Gastrocnemius medialis (tissue), 4 donors: ENCODE measurements around the gene ITGA3. TPM values are rescaled to one million over a fixed set of nuclear protein-coding genes. Genes with fewer than 3 reads are reported as not detected.

Experiments
- ATAC-seq, 2 donors: fragments of 150-250 bp; one replicate each; pipeline ENCODE4 v1.9.1; 2016
- DNase-seq, 2 donors: peaks; one replicate each; pipeline ENCODE4 v3.0.0-alpha.2; 2019
- H3K27ac ChIP-seq, 4 donors: fragments of 200-600 bp; sonication (generic); 1 replicate in 1 of 4; 2 replicates in 3 of 4; pipeline ENCODE4 v1.5.1; 2016 to 2018; ENCODE audit warnings: mild to moderate bottlenecking in 2 of 4, moderate library complexity in 1 of 4
- H3K27me3 ChIP-seq, 3 donors: fragments of 200-600 bp; sonication (generic) in 2 of 3; 1 replicate in 1 of 3; 2 replicates in 2 of 3; pipeline versions ENCODE4 v1.5.1 to v1.6.0; 2016 to 2019; ENCODE audit warnings: mild to moderate bottlenecking in 1 of 3, moderate library complexity in 1 of 3
- H3K36me3 ChIP-seq, 2 donors: fragments of 200-600 bp; sonication (generic) in 1 of 2; one replicate each; pipeline ENCODE4 v1.5.1; 2017 to 2018
- H3K4me1 ChIP-seq, 2 donors: fragments of 200-600 bp; sonication (generic) in 1 of 2; one replicate each; pipeline ENCODE4 v1.5.1; 2016 to 2017; ENCODE audit warnings: mild to moderate bottlenecking in 2 of 2
- H3K4me3 ChIP-seq, 4 donors: fragments of 200-600 bp; sonication (generic) in 3 of 4; 1 replicate in 1 of 4; 2 replicates in 3 of 4; pipeline ENCODE4 v1.5.1; 2016 to 2019; ENCODE audit warnings: mild to moderate bottlenecking in 2 of 4
- H3K9me3 ChIP-seq, 3 donors: fragments of 200-600 bp; sonication (generic) in 2 of 3; 1 replicate in 1 of 3; 2 replicates in 2 of 3; pipeline ENCODE4 v1.5.1; 2016 to 2019
- POLR2A ChIP-seq, 2 donors: fragments of 450-650 bp; IDR thresholded peaks; one replicate each; pipeline ENCODE4 v1.6.1; 2017; ENCODE audit warnings: antibody characterized with exemption in 2 of 2, mild to moderate bottlenecking in 2 of 2, moderate library complexity in 2 of 2
- in situ Hi-C, 4 donors: fragments of 200-750 bp; cut with MboI; loops; one replicate each; pipeline versions ENCODE4 v1.15.0 to v1.8.0; 2017; ENCODE audit warnings: low sequenced_read_pairs in 4 of 4
- intact Hi-C: fragments of 100-400 bp; cut with DNase I; formaldehyde crosslinking; loops from one replicate; pipeline ENCODE4 v1.15.1; 2023; ENCODE audit warnings: low total_unique reads
- total RNA-seq, 4 donors: library from RNA; depleted of rRNA; stranded (reverse); fragments of >200 nt; gene quantifications; one replicate each; pipeline versions ENCODE4 v1.1.0 to v1.2.3, GENCODE V29; 2016
- TF ChIP-seq, protein P1 (sequence below), 5 experiments: fragments of 450-650 bp in 3 of 5; fragments of 200-600 bp in 2 of 5; sonication (generic) in 2 of 5; IDR thresholded peaks in 4 of 5; conservative IDR thresholded peaks in 1 of 5; 1 replicate in 4 of 5; 2 replicates in 1 of 5; pipeline ENCODE4 v1.5.1; 2016 to 2019; ENCODE audit warnings: antibody characterized with exemption in 5 of 5, mild to moderate bottlenecking in 3 of 5, moderate library complexity in 3 of 5

The ITGA3 gene
- total RNA-seq, 4 donors from 2014 or later: 5.1 to 25.9 (median 18.4) TPM

DNA sequence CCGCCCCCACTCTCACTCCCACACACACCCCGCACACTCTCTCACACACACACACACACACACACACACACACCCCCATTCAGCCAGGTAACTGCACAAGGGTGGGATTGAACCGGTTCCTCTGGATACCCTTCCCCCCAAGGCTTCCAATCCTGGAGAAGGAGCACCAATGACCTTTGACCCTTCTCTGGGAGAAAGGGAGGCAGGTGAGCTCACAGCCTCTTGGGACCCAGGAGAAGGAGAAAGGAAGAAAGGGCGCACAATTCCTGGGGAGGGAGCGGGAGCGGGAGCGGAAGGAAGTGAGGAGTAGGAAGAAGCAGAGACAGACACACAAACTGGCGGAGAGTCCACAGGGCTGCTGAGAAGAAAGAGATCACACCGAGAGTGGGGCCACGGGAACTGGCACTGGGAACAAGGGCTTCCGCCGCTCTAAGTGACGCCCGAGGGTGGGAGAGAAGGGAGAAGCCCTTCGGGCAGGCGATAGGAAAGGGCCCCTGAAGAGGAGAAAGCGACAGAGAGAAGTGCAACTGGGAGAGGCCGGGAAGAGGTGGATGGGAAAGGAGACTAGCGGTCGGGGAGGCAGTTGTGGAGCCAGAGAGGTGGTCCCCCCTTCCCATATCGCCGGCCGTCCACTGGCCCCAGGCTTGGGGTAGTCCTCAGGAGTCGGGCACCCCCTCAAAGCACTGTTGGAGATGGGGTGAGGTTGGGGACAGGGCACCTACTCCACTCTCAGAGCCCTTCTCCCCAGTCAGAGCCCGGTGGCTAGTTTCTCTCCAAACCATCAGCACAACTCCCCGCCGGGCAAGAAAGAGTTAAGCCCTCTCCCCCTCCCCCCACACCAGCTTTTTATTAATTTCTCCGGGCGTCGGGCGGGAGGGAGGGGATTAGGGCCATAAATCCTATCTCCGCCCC lies 72.8 kb downstream of the ITGA3 start:
- Histone ChIP-seq H3K4me1 (peaks cover 22 to 36% of the 10 kb centered on the region in 2 donors), H3K9me3 (no peaks in the 10 kb centered on the region), H3K27ac (no peak overlapping the region), H3K36me3 (no peaks in the 10 kb centered on the region), H3K4me3 (peak overlapping the region; percentile 52 to 64 (median 54)), H3K27me3 (peaks cover 0 to 4% (median 0%) of the 10 kb centered on the region in 3 donors)
- DNase-seq (no peak), ATAC-seq (no peak)
- in situ Hi-C loops: no loop called here
- intact Hi-C loops: no loop called here
- TF ChIP-seq POLR2A (IDR thresholded peaks at IDR 0.05): no peak
- TF ChIP-seq, protein P1, sequence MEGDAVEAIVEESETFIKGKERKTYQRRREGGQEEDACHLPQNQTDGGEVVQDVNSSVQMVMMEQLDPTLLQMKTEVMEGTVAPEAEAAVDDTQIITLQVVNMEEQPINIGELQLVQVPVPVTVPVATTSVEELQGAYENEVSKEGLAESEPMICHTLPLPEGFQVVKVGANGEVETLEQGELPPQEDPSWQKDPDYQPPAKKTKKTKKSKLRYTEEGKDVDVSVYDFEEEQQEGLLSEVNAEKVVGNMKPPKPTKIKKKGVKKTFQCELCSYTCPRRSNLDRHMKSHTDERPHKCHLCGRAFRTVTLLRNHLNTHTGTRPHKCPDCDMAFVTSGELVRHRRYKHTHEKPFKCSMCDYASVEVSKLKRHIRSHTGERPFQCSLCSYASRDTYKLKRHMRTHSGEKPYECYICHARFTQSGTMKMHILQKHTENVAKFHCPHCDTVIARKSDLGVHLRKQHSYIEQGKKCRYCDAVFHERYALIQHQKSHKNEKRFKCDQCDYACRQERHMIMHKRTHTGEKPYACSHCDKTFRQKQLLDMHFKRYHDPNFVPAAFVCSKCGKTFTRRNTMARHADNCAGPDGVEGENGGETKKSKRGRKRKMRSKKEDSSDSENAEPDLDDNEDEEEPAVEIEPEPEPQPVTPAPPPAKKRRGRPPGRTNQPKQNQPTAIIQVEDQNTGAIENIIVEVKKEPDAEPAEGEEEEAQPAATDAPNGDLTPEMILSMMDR (IDR thresholded peaks at IDR 0.05 in 4 of 5, conservative IDR thresholded peaks at IDR 0.05 in 1 of 5): no peak

DNA sequence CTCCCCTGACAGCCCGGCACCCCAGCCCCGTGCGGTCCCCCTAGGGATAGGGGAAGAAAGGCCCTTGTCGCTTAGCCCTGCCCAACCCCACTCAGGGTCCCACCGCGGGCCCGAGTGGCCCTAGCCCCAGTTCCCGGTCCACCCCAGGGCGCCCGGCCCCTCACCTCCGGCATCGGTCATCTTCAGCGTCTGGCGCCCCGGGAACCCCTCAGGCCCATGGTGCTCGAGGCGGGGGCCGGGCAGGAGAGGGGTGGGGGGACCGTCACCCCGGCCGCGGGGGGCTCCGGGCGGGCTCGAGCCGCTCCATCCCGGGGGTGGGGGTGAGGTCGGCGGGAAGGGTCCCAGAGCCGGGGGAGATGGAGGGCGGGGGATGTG lies 73.4 kb downstream of the ITGA3 start:
- Histone ChIP-seq H3K4me1 (peaks cover 27 to 40% of the 10 kb centered on the region in 2 donors), H3K36me3 (no peaks in the 10 kb centered on the region), H3K27me3 (peaks cover 0 to 4% (median 0%) of the 10 kb centered on the region in 3 donors), H3K9me3 (no peaks in the 10 kb centered on the region), H3K27ac (no peak overlapping the region), H3K4me3 (peak overlapping the region; percentile 52 to 64 (median 54))
- ATAC-seq (no peak), DNase-seq (no peak)
- intact Hi-C loops: no loop called here
- in situ Hi-C loops: no loop called here
- TF ChIP-seq, protein P1 (IDR thresholded peaks at IDR 0.05 in 4 of 5, conservative IDR thresholded peaks at IDR 0.05 in 1 of 5): no peak
- no peak for TF ChIP-seq POLR2A (IDR thresholded peaks at IDR 0.05)

DNA sequence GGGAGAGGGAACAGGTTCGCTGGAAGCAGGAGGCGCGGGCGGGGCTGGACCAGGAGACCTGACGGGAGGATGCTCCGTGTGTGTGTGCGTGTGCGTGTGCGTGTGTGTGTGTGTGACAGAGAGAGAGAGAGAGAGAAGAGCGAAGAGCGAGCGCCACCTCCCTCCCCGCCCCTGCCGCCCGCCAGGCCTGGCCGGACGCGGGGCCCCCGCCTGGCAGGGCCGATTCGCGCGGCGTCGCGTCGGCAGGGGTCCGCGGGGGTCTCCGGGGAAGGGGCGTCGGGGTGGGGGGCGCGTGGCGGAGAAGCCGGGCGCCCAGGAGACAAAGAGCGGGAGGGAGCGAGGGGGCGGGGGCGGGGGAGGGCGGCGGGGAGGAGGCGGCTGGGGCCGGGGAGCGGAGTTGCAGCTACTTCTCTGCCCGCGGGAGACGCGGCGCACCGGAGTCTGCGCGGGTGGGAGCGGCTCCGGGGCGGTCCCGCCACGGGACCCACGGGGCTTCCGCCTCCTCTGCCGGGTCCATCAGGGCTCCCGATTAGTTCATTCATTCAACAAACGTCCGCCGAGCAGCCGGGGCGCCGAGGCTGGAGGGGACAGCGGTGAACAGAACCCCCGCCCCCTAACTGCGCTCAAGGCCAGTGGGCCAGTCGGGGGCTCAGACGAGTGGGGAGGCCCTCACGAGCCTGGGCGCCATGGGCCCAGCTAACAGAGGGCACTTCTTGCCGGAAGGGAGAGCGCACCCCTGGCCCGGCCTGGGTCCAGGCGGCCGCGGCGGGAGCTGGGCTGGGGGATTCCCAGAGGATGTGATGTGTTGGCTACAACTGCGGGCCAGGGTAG lies 74.0 kb downstream of the ITGA3 start, which contains the start of gene SAMD14:
Gene SAMD14, minus strand, starts transcription at position 433 of the 831 bp plus-strand sequence. CDS start 5,201 bp downstream, outside the sequence.
- intact Hi-C loops (loop anchor here (5.0 kb wide), 1 partner anchor 37 kb away; the partner anchor contains the start of gene SGCA), in situ Hi-C loops (no loop called here)
- no peaks in the 10 kb centered on the region for H3K9me3 ChIP-seq
- H3K4me3 ChIP-seq: peak within 1 kb of the TSS; percentile 52 to 64 (median 54)
- H3K27ac ChIP-seq: peak within 1 kb of the TSS; percentile 53 to 95 (median 92)
- H3K36me3 ChIP-seq: no peaks in the 10 kb centered on the region
- TF ChIP-seq POLR2A (IDR thresholded peaks at IDR 0.05): no peak
- TF ChIP-seq, protein P1 (IDR thresholded peaks at IDR 0.05 in 4 of 5, conservative IDR thresholded peaks at IDR 0.05 in 1 of 5): no peak
- no peak for ATAC-seq
- H3K4me1 ChIP-seq: peaks cover 30 to 46% of the 10 kb centered on the region in 2 donors
- no peak for DNase-seq
- peaks cover 0 to 4% (median 0%) of the 10 kb centered on the region in 3 donors for H3K27me3 ChIP-seq

- Histone ChIP-seq H3K27me3 (peaks cover 0 to 4% (median 0%) of the 10 kb centered on the region in 3 donors), H3K9me3 (no peaks in the 10 kb centered on the region), H3K4me3 (peak overlapping the region; percentile 52 to 64 (median 54)), H3K36me3 (peaks cover 0 to 6% of the 10 kb centered on the region in 2 donors), H3K4me1 (peaks cover 35 to 47% of the 10 kb centered on the region in 2 donors), H3K27ac (peak overlapping the region; percentile 53 to 95 (median 92))
- TF ChIP-seq, protein P1 (IDR thresholded peaks at IDR 0.05 in 4 of 5, conservative IDR thresholded peaks at IDR 0.05 in 1 of 5): no peak
- no peak for TF ChIP-seq POLR2A (IDR thresholded peaks at IDR 0.05)
- in situ Hi-C loops: no loop called here
- intact Hi-C loops: loop anchor here (5.0 kb wide), 1 partner anchor 37 kb away; the partner anchor contains the start of gene SGCA
- no peak for DNase-seq
- ATAC-seq: no peak
Measured at GRCh38 chr17:50130559-50131305, 74.8 kb downstream of the ITGA3 start.
